ENCODE measurements around the gene KRTAP10-11.
"Not testable (repeated sequence)": the region's sequence is repeated elsewhere in the genome, so short reads cannot be mapped to it uniquely, and the experiment has no call there.

The KRTAP10-11 gene

DNA sequence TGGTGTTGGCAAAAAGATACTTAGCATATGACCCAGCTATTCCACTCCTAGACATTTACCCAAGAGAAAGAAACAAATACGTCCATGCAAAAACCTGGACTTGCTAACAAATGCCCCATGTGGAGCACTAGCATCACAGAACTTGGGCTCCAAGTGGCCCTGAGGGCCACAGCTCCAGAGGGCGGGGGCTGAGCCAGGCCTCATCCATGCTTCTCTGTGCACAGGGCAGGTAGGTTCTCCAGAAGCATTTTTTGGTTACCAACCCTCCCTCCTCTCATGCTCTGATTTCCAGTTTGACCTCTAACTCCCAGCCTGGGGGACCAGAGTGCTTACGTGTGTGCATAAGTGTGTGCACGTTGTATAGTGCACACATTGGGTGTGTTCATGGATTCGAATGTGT is 18.5 kb downstream of the KRTAP10-11 start:
- DNase-seq (ENCODE audit: low spot score): no peak

GRCh38 chr21:44666401-44667320 is 20.4 kb downstream of the KRTAP10-11 start, which contains the start of gene KRTAP12-2:
TSS of gene KRTAP12-2 (minus strand) at chr21:44666927. CDS start at chr21:44666886, 41 bp downstream.
- no peak for DNase-seq (ENCODE audit: low spot score)

DNA sequence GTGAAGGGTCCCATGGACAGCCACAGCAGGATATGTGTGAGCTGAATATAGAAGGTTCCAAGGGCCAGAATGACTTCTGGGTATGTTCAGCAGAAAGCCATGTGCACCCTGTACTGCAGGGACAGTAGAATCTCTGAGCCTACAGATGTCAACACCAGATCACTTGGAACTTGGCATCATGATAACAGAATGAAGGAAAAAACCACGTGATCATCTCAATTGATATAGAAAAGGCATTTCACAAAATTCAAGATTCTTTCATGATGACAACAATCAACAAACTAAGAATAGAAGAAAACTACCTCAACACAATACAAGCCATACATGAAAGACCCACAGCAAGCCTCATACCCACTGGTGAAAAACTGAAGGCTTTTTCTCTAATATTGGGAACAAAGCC is 21.4 kb downstream of the KRTAP10-11 start:
- DNase-seq (ENCODE audit: low spot score): no peak

GRCh38 chr21:44670642-44671432 is 24.6 kb downstream of the KRTAP10-11 start:
- DNase-seq (ENCODE audit: low spot score): no peak

DNA sequence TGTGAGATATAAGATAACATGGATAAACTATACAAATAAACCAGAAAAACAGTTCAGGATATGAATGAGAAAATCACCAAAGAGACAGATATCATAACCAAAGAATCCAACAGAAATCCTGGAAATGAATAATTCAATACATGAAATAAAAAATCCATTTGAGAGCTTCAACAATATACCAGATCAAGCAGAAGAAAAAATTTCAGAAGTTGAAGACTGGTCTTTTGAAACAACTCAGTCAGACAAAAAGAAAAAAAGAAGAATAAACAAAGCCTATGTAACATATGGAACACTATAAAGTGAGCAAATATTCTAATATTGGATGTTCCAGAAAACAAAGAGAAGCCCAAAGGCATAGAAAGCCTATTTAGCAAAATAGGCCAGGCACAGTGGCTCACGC is 25.7 kb downstream of the KRTAP10-11 start:
- DNase-seq (ENCODE audit: low spot score): no peak

- DNase-seq (ENCODE audit: low spot score): no peak
These were observed 31.7 kb downstream of the KRTAP10-11 start for GRCh38 chr21:44677881-44678280.

- no peak for DNase-seq (ENCODE audit: low spot score)
These were observed 34.9 kb downstream of the KRTAP10-11 start for GRCh38 chr21:44681152-44681551.

GRCh38 chr21:44681861-44682579 is 35.8 kb downstream of the KRTAP10-11 start, which contains the start of gene KRTAP12-1:
TSS of gene KRTAP12-1 (minus strand) at chr21:44682163. CDS start at chr21:44682123, 40 bp downstream.
- no peak for DNase-seq (ENCODE audit: low spot score)

DNA sequence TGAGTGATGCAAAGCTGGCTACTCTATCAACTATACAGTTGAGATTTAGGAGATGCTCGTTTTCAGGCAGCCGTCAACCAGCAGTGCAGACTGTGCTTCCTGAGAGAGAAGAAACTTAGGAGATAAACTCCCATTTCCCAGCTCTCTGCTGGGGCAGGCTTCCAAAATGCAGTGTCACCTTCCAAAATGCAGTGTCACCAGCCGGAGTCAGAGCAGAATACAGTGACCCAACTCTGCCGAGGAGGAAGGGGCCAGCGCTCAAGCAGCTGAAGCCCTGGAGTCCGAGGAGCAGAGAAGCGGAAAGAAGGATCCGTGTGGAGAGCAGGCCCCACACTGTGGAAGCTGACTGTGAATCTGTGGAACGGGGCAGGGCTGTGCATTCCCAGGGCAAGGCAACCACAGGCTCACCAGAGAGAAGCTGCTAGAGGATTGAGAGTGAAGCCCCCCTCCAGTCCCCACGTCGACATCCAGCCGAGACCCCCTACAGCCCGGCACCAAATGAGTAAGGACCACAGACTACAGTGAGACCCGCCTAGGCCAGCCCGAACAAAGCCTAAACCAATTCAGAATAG is 36.5 kb downstream of the KRTAP10-11 start:
- DNase-seq (ENCODE audit: low spot score): no peak

DNA sequence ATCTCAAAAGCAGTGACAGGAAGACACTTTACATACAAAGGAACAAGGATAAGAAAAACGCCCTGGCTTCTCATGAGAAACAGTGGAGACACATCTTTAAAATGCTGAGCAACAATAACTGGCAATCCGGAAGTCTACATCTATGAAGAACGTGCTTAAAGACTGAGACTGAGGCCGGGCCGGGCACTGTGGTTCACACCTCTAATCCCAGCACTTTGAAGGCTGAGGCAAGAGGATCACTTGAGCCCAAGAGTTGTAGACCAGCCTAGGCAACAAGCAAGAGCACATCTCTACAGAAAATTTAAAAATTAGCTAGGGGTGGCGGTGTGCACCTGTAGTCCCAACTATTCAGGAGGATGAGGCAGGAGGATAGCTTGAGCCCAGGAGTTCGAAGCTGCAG is 37.9 kb downstream of the KRTAP10-11 start:
- no peak for DNase-seq (ENCODE audit: low spot score)

- no peak for DNase-seq (ENCODE audit: low spot score)
These were observed 38.3 kb downstream of the KRTAP10-11 start for GRCh38 chr21:44684483-44684882.

GRCh38 chr21:44685050-44685449 is 38.8 kb downstream of the KRTAP10-11 start:
- DNase-seq (ENCODE audit: low spot score): not testable (repeated sequence)

GRCh38 chr21:44686000-44686781 is 40.0 kb downstream of the KRTAP10-11 start:
- DNase-seq (ENCODE audit: low spot score): no peak

DNA sequence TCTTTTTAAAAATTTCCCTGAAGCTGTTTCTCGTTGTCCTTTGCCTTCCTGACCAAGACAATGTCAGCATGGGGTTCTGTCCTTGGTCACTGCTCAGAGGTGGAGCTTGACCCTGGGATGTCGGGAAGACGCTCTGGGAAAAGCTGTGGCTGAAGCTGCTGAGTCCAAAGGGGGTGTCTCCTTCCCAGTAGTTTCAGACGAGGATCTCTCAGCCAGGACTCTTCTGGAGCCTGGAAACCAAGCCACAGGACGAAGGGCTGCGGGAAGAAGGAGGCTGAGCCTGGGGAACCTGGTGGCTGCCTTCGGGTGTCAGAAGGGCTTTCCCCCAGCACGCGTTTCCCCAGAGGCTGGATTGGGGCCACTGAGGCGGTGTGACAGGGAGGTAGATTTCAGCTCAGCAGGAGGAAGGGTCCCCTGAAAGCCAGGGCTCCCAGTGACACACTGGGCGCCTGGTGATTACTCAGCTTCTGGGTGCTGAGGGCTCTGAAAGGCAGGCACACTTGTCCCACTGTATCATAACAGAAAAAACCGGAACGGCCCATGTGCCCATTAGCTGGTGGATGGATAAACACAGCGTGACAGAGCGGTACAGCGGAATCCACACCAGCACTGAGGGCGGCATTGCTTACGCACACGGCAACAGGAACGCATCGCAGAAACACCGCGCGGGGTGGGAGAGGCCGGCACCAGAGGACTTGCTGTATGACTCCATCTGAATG is 40.8 kb downstream of the KRTAP10-11 start:
- DNase-seq (ENCODE audit: low spot score): no peak

- no peak for DNase-seq (ENCODE audit: low spot score)
These were observed 41.5 kb downstream of the KRTAP10-11 start for GRCh38 chr21:44687671-44688070.

GRCh38 chr21:44689740-44690139 is 43.5 kb downstream of the KRTAP10-11 start:
- not testable (repeated sequence) for DNase-seq (ENCODE audit: low spot score)

- DNase-seq (ENCODE audit: low spot score): no peak
These were observed 45.5 kb downstream of the KRTAP10-11 start for GRCh38 chr21:44691686-44692085.

GRCh38 chr21:44692798-44693512 is 46.7 kb downstream of the KRTAP10-11 start:
- no peak for DNase-seq (ENCODE audit: low spot score)

GRCh38 chr21:44694776-44695175 is 48.6 kb downstream of the KRTAP10-11 start:
- DNase-seq (ENCODE audit: low spot score): no peak

DNA sequence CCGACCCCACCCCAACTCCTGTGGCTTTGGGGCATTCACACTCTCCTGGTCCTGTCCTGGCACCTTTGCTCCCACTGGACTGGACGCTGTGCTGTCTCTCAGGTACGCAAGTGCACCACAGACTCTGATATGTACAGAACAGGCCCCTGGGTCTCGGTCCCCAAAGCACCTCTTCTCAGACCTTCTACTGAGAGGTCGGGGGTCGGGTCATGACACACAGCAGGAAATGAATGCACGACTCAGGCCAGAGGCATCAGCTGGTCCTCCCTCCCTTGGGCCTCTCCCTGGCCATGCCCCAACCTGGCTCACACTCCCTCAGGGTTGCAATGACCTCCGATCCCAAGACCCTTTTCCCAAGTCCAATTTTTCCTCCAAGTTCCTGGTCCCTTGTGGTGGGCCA is 49.0 kb downstream of the KRTAP10-11 start:
- DNase-seq (ENCODE audit: low spot score): no peak

All from COLO829 (cell line).